HG03135 (cell line): ENCODE results near the gene CFAP141.
"Not testable (repeated sequence)": the region's sequence is repeated elsewhere in the genome, so short reads cannot be mapped to it uniquely, and the experiment has no call there.

Experiments
- ATAC-seq: cut with Tn5 transposase; IDR thresholded peaks from one replicate; pipeline ENCODE4 v1.9.1; 2021; ENCODE audit warnings: mild to moderate bottlenecking, moderate library complexity; ENCODE audit not compliant: unreplicated experiment

The CFAP141 gene

DNA sequence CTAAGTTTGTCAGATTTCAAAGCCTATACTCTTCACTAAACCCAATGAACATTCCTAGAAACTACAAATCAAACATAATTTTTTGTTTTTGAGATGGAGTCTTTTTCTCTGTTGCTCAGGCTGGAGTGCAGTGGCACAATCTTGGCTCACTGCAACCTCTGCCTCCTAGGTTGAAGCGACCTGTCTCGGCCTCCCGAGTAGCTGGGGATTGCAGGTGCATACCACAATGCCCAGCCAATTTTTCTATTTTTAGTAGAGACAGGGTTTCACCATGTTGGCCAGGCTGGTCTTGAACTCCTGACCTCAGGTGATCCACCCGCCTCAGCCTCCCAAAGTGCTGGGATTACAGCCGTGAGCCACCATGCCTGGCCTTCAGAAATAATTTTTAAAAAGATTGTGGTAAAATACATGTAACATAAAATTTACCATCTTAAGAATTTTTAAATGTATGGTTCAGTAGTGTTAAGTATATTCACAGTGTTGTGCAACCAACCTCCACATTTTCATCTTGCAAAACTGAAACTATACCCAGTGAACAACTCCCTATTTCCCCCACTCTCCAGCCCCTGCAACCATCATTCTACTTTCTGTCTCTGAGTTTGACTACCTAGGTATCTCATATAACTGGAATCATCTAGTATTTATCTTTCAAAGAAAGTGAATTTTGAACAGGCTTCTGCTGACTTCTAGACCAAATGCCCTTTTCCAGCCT lies 2.7 kb upstream of the CFAP141 start:
- no peak for ATAC-seq

GRCh38 chr1:154207262-154207661 lies 1.1 kb upstream of the CFAP141 start:
- no peak for ATAC-seq

DNA sequence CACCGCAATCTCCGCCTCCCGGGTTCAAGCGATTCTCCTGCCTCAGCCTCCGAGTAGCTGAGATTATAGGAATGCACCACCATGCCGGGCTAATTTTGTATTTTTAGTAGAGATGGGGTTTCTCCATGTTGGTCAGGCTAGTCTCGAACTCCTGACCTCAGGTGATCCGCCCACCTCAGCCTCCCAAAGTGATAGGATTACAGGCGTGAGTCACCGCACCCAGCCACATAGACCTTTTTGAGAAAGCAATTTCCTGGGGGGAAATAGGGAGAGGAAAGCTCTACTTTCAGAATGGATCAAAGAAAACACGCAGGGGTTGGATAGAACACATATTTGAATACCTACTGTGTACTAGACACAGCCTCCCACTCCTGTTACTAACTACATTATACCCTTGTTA lies 355 bp downstream of the CFAP141 start:
- not testable (repeated sequence) for ATAC-seq

DNA sequence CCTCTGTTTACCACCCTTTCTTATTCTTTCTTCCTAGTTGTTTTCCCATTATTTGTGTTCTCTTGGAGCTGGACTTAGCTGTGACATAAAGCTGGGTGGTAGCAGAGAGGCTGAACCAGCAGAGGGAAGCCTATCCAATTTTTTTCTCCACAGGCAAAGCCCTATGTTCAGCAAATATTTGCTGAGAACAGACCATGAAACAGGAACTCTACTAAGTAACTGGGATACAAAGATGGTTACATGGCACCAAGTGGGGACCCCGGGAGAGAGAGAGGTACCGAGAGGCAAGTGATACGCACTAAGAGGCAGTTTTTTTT lies 6.6 kb downstream of the CFAP141 start:
- ATAC-seq = no peak

- no peak for ATAC-seq
These were observed 7.2 kb downstream of the CFAP141 start for GRCh38 chr1:154198756-154199562.

DNA sequence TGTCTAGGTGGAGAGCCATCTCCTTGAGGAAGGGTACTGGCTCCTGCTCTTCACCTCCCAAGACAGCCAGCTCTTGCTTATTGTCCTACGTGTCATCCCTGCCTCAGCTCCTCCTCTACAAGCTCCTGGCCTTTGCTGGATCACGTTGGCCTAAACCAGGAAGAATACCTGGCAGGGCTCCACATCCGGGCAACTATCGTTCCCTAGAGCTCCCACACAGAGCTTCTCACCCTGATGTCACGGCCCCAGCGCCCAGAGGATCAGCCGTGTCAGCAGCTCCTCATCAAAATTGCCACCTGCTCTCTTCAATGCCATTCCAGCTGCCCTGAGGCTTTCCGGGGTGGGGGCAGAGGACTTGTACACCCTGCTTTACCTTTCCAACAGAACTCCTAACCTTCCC lies 12.3 kb downstream of the CFAP141 start:
- ATAC-seq = no peak

- ATAC-seq = no peak
These were observed 13.7 kb downstream of the CFAP141 start for GRCh38 chr1:154192476-154192875.

DNA sequence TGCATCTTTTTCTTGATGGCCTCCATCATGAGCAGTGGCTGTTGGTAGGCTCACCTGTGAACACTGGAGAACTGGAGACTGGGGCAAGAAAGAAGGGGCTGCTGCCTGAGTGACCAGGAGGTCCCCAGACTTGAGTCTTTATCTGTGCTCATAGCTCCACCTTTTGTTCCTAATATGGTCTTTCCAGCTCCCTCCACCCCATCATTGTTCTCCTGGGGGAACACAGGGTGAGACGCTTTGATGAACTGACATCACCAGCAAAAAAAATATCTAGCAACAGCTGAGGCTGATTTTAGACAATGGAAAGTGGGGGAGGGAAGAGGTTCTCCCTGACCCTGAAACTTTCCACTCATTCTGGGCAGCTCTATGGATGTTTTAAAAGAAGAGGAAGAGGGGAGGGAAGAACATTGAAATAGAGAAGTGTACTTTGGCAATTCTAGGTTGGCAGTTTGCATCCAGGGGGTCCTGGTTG lies 14.1 kb downstream of the CFAP141 start, which contains the start of gene TPM3:
TPM3 (minus strand) TSS at position 111 of the 472 bp plus-strand sequence; CDS start at position 29, 82 bp downstream.
- no peak for ATAC-seq

DNA sequence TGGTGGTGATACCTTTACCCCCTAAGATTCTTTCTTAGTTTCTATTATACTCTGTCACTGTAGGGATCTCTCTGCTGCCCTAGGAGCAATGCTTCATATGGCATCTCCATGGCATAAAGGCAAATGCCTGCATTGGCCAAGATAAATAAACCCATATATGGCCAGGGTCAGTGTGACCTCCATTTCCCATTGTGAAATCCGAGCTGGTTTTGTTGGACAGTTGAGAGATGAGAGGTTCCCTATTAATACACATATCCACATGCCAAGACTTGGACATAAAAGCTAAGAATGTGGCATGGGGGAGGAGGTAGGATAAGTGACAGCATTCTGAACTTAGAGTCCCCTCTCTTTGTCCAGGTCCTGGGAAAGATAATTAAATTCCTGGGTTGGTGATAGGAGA lies 15.6 kb downstream of the CFAP141 start:
- no peak for ATAC-seq

GRCh38 chr1:154186852-154187501 lies 19.2 kb downstream of the CFAP141 start:
- no peak for ATAC-seq

- no peak for ATAC-seq
These were observed 20.0 kb downstream of the CFAP141 start for GRCh38 chr1:154186177-154186576.

DNA sequence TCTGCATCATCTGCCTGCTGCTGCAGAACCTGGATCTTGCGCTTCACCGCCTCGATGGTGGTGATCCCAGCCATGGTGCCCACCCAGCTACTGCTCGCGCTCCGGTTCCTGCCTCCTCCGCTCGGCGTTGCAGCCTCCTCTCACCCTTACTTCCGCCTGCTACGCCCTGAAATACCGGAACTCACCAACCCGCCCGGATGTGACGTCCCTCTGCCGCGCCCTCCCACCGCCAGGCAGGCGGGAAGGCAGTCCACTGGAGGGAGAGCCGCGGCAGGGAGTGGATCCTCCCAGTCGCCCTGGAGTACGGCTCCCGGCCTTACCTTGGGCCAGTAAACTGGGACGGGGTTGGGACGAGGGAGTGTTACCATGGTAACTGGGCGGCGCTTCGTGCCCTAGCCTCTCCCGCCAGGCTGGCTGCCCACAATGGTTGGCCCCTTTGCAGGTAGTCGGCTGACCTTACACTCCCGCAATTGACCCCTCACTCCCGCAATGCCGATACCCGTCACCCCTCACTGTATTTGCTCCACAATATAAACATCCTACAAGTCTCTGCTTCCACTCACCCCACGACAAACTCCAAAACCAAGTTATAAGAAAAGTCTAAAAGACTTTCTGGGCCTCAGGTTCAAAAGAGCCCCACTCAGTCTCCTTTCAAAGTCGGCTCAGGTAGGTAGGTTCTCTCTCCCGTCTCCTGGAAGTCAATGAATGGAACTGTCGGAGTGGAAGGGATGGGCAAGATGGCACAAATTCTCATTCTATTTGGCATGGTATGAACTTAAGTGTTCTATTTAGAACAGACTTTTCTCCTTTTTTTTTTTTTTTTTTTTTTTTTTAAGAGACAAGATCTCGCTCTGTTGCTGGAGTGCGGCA lies 22.9 kb downstream of the CFAP141 start:
- ATAC-seq = peak; percentile 76

GRCh38 chr1:154182344-154183045 lies 23.6 kb downstream of the CFAP141 start:
- peak; percentile 50 for ATAC-seq

DNA sequence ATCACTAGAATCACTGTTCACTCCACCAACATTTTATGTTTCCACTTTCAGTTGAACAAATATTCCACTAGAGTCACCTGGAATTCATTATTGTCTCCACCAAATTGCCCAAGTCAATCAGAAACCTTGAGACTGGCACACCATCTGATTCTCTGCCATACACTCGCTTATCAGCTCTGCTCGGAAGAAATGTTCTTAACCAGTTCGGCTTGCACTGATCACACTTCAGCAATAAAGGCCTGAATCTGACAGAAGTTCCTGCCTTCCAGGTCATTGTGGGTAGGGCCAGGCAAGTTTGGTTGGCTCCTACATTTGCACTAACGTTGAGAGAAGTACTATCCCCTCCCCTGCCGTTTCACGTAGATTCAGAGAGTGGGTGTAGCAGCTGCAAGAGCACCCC lies 24.2 kb downstream of the CFAP141 start:
- ATAC-seq = no peak

DNA sequence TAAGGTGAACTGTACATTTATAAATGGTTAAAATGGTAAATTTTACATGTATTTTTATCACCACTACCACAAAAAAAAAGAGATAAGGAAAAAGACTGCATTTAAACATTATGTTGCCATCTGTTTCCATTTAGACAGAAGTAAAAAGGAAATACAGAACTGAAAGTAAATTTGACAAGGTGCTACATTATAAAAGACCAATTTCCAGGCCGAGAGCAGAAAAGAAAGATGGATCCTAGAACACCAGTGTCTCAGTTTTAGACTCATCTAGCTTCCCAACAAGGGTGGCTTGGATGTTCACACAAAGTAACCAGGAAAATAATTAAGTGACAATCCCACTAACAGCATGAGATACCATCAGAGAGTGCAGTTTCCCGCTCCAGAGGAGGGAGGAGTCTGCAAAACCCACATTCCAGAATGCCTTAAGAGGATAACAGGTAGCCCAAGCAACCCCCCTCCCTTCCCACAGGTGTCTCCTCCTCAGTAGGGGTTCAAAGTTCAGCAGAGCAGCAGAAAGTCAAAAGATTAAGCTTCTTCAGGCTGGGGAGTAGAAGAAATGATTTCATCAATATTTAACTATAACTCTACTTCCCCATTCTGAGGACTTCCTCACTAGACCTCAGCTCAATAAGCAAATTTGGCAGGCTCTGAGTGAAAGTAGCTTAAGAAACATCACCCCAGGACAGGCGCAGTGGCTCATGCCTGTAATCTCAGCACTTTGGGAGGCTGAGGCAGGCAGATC lies 26.0 kb downstream of the CFAP141 start:
- no peak for ATAC-seq

DNA sequence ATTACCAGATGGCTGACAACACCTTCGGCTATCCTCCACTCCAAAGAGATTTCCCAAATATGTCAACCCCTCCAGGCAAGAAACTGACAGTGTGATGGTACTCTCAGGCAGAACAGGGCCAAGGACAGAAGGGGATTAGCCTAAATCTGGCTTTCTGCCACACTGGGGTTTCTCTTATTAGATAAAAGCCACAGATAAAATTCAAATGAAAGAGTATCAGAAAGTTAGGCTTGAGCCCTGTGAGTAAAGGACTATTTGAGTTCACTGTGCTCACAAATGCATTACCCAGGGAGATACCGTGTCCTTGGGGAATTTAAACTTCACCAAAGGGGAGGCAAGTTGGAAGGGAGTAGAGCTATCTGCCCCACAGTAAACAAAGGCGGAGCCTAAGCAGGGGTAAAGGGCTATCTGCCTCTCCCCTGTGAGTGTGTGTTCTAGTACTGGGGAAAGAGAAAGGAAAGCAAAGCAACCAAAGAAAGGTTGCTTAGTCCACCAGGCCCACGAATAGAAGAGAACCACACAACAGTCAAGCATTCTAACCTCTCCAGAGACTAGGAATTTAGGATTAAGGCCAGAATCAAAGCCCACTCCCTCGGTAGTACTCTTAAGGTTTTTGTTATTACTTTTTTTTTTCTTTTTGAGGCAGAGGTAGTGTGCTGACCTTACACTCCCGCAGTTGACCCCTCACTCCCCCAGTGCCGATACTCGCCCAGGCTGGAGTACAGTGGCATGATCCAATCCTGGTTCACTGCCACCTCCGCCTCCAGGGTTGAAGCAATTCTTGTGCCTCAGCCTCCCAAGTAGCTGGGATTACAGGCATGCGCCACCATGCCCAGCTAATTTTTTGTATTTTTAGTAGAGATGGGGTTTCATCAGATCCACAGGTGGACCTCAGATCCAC lies 27.0 kb downstream of the CFAP141 start:
- no peak for ATAC-seq

DNA sequence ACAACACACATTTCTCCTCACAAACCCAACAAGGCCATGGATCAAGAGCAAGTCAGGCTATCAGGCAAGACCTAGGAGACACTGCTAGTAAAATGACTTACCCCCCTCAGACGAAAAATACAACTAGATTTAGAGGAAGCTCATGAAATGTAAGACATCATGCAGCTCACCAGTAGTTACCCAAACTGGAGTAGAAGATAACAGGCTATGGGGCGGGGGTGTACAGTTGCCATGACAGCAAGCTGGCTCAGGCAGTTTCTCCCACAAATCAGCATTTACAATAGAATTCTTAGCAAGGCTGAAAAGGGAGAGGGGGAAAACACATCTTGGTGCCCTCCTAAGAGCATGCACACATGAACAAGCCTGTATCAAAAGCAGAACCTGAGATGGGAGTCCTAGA lies 28.1 kb downstream of the CFAP141 start:
- no peak for ATAC-seq

- ATAC-seq = no peak
These were observed 29.8 kb downstream of the CFAP141 start for GRCh38 chr1:154176337-154176736.
